Coronary artery (tissue), 2 donors: Measurements from ENCODE around the gene TMEM250.

Source experiments
- DNase-seq: peaks from one replicate; pipeline ENCODE4 v3.0.0-alpha.2; 2017; ENCODE audit warnings: low spot score
- H3K27ac ChIP-seq, 2 donors: fragments of 200-600 bp; sonication (generic); one replicate each; pipeline ENCODE4 v1.5.1; 2016 to 2019
- H3K4me3 ChIP-seq: fragments of 200-600 bp; sonication (generic); 2 replicates; pipeline ENCODE4 v1.5.1; 2016; ENCODE audit warnings: mild to moderate bottlenecking, moderate library complexity
- CTCF ChIP-seq: fragments of 200-600 bp; sonication (generic); IDR thresholded peaks from one replicate; pipeline ENCODE4 v1.5.1; 2019; ENCODE audit warnings: antibody characterized with exemption

The TMEM250 gene

DNA sequence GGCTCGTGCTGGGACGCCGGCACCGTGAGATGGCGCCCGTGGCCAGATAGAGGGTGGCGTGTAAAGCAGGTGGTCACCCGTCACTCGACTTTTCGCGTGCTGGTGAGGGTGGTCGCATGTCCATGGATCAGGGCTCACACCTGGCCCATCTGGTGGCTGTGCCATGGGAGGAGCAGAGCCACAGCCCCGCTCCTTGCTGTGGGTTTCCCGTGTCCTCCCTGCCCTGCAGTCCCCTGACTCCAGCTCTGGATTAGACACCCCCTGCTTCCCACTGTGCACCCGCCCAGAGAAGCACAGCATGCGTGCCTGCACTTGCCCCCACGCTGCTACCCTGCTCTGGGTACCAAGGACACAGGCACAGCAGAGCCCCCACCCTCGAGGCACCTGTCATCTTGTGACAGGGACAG lies 1.8 kb upstream of the TMEM250 start:
- no peak for TF ChIP-seq CTCF
- DNase-seq, result no peak
- H3K4me3 ChIP-seq, result no peak overlapping the region
- H3K27ac ChIP-seq, result peak overlapping the region in 1 of 2 donors; percentile 94

- DNase-seq, result no peak
- peak overlapping the region; percentile 94 to 99 for H3K27ac ChIP-seq
- peak overlapping the region; percentile 91 for H3K4me3 ChIP-seq
- no peak for TF ChIP-seq CTCF
These were observed 1.3 kb upstream of the TMEM250 start for GRCh38 chr9:136119883-136120393.

DNA sequence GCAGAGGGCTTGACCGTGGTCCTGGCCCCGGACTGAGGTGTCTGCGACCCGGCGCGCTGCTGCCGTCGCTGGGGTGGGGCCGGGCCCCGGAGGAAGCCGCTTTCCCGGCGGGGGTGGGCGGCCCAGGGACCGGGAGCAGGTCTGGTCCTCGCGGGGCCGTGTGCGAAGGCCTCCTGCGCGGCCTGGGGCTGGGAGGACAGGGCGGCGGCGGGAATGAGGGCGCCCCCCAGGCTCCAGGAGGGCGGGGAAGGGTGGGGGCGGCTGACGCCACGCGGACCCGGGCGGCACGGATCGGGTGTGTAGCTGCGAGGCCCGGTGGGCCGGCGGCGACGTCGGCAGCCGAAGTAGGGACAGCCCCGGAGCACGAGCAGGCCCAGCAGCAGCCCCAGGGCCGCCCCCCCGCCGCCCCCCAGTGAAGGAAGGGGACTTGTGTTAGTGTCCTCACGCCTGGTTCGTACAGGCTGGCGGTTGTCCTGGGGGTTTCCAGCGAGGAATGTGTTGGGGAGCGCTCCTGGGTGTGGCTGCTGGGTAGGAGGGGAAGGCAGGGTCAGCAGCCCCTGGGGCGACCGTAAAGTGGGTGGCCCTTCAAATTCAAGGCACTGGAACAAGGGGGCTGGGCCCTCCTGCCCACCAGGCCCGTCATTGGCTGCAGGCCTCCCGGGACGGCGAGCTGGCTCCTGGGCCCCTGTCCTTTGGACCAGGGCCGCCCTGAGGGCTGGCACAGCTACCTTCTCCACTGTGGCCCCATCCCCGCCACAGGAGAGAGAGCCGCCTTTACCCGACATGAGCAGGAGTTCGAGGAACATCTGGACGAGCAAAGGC lies 597 bp upstream of the TMEM250 start:
- no peak for DNase-seq
- H3K4me3 ChIP-seq, result peak overlapping the region; percentile 91
- TF ChIP-seq CTCF, result no peak
- peak overlapping the region; percentile 94 to 99 for H3K27ac ChIP-seq

DNA sequence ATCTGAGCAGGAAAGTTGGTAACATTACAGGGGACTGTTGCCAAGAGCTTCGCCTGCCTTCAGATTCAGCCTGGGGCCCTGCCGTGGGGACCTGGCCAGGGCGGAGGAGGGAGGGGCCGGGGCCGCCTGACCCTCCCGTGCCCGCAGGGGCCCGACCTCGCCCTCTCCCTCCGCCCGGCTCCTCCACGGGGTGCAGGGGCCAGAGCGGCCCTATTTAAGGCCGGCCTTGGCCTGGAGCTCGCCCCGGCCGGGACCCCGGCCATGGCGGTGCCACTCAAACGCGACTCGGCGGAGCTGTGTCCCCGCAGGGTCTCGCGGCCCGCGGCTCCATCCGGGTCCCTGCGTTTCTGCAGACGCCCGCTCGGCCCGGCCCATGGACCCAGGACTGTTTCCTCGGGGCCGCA lies 757 bp downstream of the TMEM250 start:
- no peak for TF ChIP-seq CTCF
- Histone ChIP-seq H3K27ac (peak overlapping the region; percentile 94 to 99), H3K4me3 (peak overlapping the region; percentile 91)
- no peak for DNase-seq

- TF ChIP-seq CTCF, result no peak
- peak overlapping the region in 1 of 2 donors; percentile 99 for H3K27ac ChIP-seq
- DNase-seq, result no peak
These were observed 1.3 kb downstream of the TMEM250 start for GRCh38 chr9:136117291-136117915.

DNA sequence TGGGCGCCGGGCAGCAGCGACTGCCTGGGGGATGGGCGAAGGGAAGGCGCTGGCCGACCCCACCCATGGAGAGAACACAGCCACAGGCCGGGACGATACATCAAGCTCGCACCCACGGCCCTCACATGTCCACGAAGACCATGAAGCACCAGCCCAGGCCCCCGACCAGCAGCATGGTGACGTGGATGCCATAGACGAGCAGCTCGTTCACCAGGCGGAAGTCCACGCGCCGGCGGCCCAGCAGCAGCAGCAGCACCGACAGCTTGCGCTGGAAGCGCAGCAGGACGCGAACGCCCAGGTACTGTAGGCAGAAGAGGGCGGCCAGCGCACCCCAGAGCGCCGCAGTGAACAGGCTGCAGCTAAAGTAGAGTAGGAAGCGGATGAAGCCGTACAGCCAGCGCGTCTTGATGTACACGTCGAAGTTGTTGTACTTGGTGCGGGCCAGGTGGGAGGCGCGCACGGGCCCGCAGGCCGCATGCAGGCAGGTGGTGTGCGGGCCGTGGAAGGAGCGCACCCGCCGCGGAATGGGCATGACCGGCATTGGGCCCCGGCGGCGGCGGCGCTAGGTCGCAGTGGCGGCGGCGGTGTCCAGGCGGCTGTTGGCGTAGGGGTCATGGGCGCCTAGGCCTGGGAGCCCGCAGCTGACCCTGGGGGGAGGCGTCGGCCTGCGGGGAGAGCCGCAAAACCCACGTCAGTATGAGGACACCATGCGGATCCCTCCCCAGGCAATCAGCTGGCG lies 2.1 kb downstream of the TMEM250 start:
- no peak overlapping the region for H3K4me3 ChIP-seq
- no peak overlapping the region for H3K27ac ChIP-seq
- DNase-seq, result no peak

More at GRCh38 chr9:136117291-136117915, 1.3 kb downstream of the TMEM250 start:
- H3K4me3 ChIP-seq, result peak overlapping the region; percentile 91

More for the DNA sequence above, 2.1 kb downstream of the TMEM250 start:
- TF ChIP-seq CTCF, result no peak
